Caco-2 (cell line): ENCODE measurements around the gene TRPM8. TPM values are rescaled to one million over a fixed set of nuclear protein-coding genes. Genes with fewer than 3 reads are reported as not detected.

Source experiments
- BruUV-seq: library from RNA; stranded (reverse); fragments of 400-500 nt; replicated peaks from 2 replicates; lab custom pipeline; 2021; lab: Mats Ljungman, UMichigan
- CTCF ChIA-PET: fragments of 300-600 bp; sonication (Branson Sonifier 250); formaldehyde crosslinking; loops from one replicate; lab custom pipeline; 2022; ENCODE audit warnings: antibody characterized with exemption; lab: Charles Lee
- POLR2A ChIA-PET: fragments of 300-600 bp; sonication (Branson Sonifier 250); formaldehyde crosslinking; loops from one replicate; lab custom pipeline; 2022; ENCODE audit warnings: antibody characterized with exemption; lab: Charles Lee
- DNase-seq, 2 experiments: peaks; one replicate each; pipeline versions ENCODE4 v3.0.0 to v3.0.0-alpha.2; 2020 to 2022
- H3K27me3 ChIP-seq: replicated peaks from 2 replicates; pipeline ENCODE4 v1.6.0; 2011; ENCODE audit warnings: low read length; ENCODE audit not compliant: control insufficient read depth, insufficient read depth
- H3K36me3 ChIP-seq: 2 replicates; pipeline ENCODE4 v1.5.1; 2011; ENCODE audit warnings: low read length; ENCODE audit not compliant: control insufficient read depth, insufficient read depth
- H3K4me1 ChIP-seq: fragments of 250-450 bp; sonication (Bioruptor Pico); 2 replicates; pipeline ENCODE4 v1.5.1; 2020; ENCODE audit warnings: mild to moderate bottlenecking
- H3K4me3 ChIP-seq: 2 replicates; pipeline ENCODE4 v1.5.1; 2011; ENCODE audit warnings: low read depth, mild to moderate bottlenecking, control low read depth, low read length
- H3K9me3 ChIP-seq: fragments of 250-450 bp; sonication (Bioruptor Pico); 2 replicates; pipeline ENCODE4 v1.5.1; 2020; ENCODE audit warnings: mild to moderate bottlenecking, moderate library complexity
- H3K27ac Mint-ChIP-seq: one replicate; pipeline ENCODE4 v1.8.0; 2022; ENCODE audit warnings: mixed read lengths; ENCODE audit not compliant: unreplicated experiment
- H3K27me3 Mint-ChIP-seq: one replicate; pipeline ENCODE4 v1.8.0; 2022; ENCODE audit warnings: mixed read lengths; ENCODE audit not compliant: insufficient read depth, unreplicated experiment
- H3K36me3 Mint-ChIP-seq: one replicate; pipeline ENCODE4 v1.8.0; 2022; ENCODE audit warnings: mild to moderate bottlenecking, mixed read lengths; ENCODE audit not compliant: insufficient read depth, unreplicated experiment
- H3K4me1 Mint-ChIP-seq: one replicate; pipeline ENCODE4 v1.8.0; 2022; ENCODE audit warnings: low read depth, mixed read lengths; ENCODE audit not compliant: unreplicated experiment
- H3K4me3 Mint-ChIP-seq: one replicate; pipeline ENCODE4 v1.8.0; 2022; ENCODE audit warnings: mild to moderate bottlenecking, moderate library complexity, mixed read lengths; ENCODE audit not compliant: unreplicated experiment
- H3K9me3 Mint-ChIP-seq: one replicate; pipeline ENCODE4 v1.8.0; 2022; ENCODE audit warnings: mixed read lengths; ENCODE audit not compliant: unreplicated experiment
- intact Hi-C: fragments of 100-400 bp; cut with micrococcal nuclease; formaldehyde crosslinking; loops from one replicate; pipeline ENCODE4 v1.10.0; 2022; ENCODE audit not compliant: unreplicated experiment
- total RNA-seq: library from RNA; stranded (reverse); gene quantifications from 2 replicates; pipeline ENCODE4 v1.2.3, GENCODE V29; 2022
- TF ChIP-seq, protein P1 (sequence below), 2 experiments: fragments of 200-600 bp in 1 of 2; IDR thresholded peaks; 1 replicate in 1 of 2; 2 replicates in 1 of 2; pipeline versions ENCODE4 v1.5.1 to v1.8.0; 2011 to 2022; ENCODE audit warnings: antibody characterized with exemption in 1 of 2, control low read depth in 1 of 2, inconsistent platforms in 1 of 2, low read depth in 1 of 2, low read length in 1 of 2, mild to moderate bottlenecking in 1 of 2, moderate library complexity in 1 of 2; ENCODE audit not compliant: insufficient read depth in 1 of 2, severe bottlenecking in 1 of 2, unreplicated experiment in 1 of 2

TRPM8 gene
- total RNA-seq, 1 experiment from 2014 or later = not detected

DNA sequence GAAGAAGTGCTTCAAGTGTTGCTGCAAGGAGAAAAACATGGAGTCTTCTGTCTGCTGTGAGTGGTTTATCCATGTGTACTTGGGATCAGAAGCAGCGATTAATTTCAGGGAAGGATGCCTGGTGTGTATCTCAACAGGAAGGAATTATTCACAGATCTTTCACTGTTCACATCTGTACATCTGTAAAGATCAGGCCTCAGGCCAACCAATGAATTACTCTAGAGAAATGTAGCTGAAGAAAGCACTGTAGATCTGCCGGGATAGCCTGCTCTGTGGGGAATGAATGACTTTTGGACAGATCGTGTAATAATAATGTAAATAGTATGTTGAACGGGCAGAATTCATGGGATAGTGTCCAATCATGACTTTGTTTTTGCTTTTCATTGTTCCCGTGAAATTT, 79.3 kb downstream of the TRPM8 start:
- DNase-seq = no peak
- no TSS peak for BruUV-seq
- Mint-ChIP-seq H3K4me1 (no peaks in the 10 kb centered on the region), H3K4me3 (no peak overlapping the region), H3K27ac (no peak overlapping the region), H3K27me3 (peaks cover 2% of the 10 kb centered on the region), H3K36me3 (no peaks in the 10 kb centered on the region), H3K9me3 (no peaks in the 10 kb centered on the region)
- TF ChIP-seq, protein P1, sequence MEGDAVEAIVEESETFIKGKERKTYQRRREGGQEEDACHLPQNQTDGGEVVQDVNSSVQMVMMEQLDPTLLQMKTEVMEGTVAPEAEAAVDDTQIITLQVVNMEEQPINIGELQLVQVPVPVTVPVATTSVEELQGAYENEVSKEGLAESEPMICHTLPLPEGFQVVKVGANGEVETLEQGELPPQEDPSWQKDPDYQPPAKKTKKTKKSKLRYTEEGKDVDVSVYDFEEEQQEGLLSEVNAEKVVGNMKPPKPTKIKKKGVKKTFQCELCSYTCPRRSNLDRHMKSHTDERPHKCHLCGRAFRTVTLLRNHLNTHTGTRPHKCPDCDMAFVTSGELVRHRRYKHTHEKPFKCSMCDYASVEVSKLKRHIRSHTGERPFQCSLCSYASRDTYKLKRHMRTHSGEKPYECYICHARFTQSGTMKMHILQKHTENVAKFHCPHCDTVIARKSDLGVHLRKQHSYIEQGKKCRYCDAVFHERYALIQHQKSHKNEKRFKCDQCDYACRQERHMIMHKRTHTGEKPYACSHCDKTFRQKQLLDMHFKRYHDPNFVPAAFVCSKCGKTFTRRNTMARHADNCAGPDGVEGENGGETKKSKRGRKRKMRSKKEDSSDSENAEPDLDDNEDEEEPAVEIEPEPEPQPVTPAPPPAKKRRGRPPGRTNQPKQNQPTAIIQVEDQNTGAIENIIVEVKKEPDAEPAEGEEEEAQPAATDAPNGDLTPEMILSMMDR (IDR thresholded peaks at IDR 0.05; ENCODE audit: insufficient read depth in 1 of 2, low read depth in 1 of 2, low read length in 1 of 2, severe bottlenecking in 1 of 2, unreplicated experiment in 1 of 2) = no peak
- Histone ChIP-seq H3K4me1 (no peaks in the 10 kb centered on the region), H3K36me3 (no peaks in the 10 kb centered on the region), H3K27me3 (no peaks in the 10 kb centered on the region), H3K9me3 (no peaks in the 10 kb centered on the region), H3K4me3 (no peak overlapping the region)
- ChIA-PET CTCF (no interaction called here), POLR2A (no interaction called here)
- intact Hi-C loops = no loop called here

DNA sequence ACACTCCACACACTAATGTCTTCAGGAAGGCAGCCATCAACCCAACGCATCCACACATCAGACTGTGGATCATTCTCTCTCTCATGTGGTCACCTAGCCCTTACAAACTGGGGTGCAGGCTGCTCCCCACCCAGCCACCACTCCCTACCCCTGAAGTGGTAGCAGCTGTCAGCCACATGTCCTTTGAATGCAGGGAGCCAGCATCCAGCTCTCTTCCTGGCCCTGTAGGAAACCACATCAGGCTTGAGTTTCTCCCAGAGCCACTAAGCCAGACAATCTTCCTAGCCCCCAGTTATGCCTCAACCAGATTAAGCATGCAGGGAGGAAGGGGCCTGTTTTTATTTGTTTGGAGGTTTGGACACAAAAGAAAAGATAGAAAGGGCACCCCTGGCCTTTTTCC, 80.5 kb downstream of the TRPM8 start:
- intact Hi-C loops = no loop called here
- H3K27ac Mint-ChIP-seq = no peak overlapping the region
- H3K27me3 Mint-ChIP-seq = peaks cover 2% of the 10 kb centered on the region
- no peak for DNase-seq
- POLR2A ChIA-PET = no interaction called here
- Histone ChIP-seq H3K9me3 (no peaks in the 10 kb centered on the region), H3K4me1 (no peaks in the 10 kb centered on the region), H3K4me3 (no peak overlapping the region), H3K27me3 (no peaks in the 10 kb centered on the region), H3K36me3 (no peaks in the 10 kb centered on the region)
- BruUV-seq = no TSS peak
- CTCF ChIA-PET = no interaction called here
- no peaks in the 10 kb centered on the region for H3K4me1 Mint-ChIP-seq
- no peaks in the 10 kb centered on the region for H3K36me3 Mint-ChIP-seq
- no peak overlapping the region for H3K4me3 Mint-ChIP-seq
- TF ChIP-seq, protein P1 (IDR thresholded peaks at IDR 0.05; ENCODE audit: insufficient read depth in 1 of 2, low read depth in 1 of 2, low read length in 1 of 2, severe bottlenecking in 1 of 2, unreplicated experiment in 1 of 2) = no peak
- no peaks in the 10 kb centered on the region for H3K9me3 Mint-ChIP-seq

DNA sequence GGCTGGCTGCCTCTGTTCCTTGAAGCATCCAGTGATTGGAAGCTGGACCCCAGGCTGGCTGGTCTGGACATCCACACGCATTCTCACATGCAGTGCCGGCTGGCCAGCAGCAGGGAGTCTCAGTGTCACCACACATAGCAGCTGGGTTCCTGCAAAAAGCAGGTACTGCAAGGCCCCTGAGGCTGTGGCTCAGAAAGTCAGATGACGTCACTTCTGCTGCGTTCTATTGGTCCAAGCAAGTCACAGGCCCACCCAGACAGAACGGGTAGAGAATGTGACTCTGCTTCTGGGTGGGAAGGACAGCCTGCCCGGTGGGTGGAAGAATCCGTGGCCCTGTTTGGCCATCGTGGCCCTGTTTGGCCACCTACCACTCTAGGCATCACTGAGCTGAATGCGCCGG, 82.0 kb downstream of the TRPM8 start:
- Histone ChIP-seq H3K9me3 (no peaks in the 10 kb centered on the region), H3K4me1 (no peaks in the 10 kb centered on the region), H3K36me3 (no peaks in the 10 kb centered on the region), H3K4me3 (no peak overlapping the region), H3K27me3 (no peaks in the 10 kb centered on the region; the same call in 1 of the 2 replicates)
- peaks cover 6% of the 10 kb centered on the region for H3K27me3 Mint-ChIP-seq
- TF ChIP-seq, protein P1 (IDR thresholded peaks at IDR 0.05; ENCODE audit: insufficient read depth in 1 of 2, low read depth in 1 of 2, low read length in 1 of 2, severe bottlenecking in 1 of 2, unreplicated experiment in 1 of 2) = no peak
- H3K36me3 Mint-ChIP-seq = no peaks in the 10 kb centered on the region
- peak; percentile 7 to 41 for DNase-seq
- no peak overlapping the region for H3K4me3 Mint-ChIP-seq
- no TSS peak for BruUV-seq
- H3K9me3 Mint-ChIP-seq = no peaks in the 10 kb centered on the region
- CTCF ChIA-PET = no interaction called here
- H3K4me1 Mint-ChIP-seq = no peaks in the 10 kb centered on the region
- intact Hi-C loops = no loop called here
- POLR2A ChIA-PET = no interaction called here
- no peak overlapping the region for H3K27ac Mint-ChIP-seq
